CD4-positive, CD25-positive, alpha-beta regulatory T cell (primary cell): ENCODE measurements around the gene RASSF10. TPM values are rescaled to one million over a fixed set of nuclear protein-coding genes. Genes with fewer than 3 reads are reported as not detected.

ENCODE experiments used
- ATAC-seq, 2 donors: fragments of 150-1000 bp; cut with Tn5 transposase; one replicate each; pipeline ENCODE4 v1.10.0; 2021; ENCODE audit warnings: low read depth in 2 of 2, moderate number of reproducible peaks in 2 of 2, moderate library complexity in 1 of 2
- DNase-seq, 3 donors: peaks; one replicate each; pipeline versions ENCODE4 v3.0.0 to v3.0.0-alpha.2; 2012 to 2022; ENCODE audit warnings: mixed read lengths in 1 of 3
- H3K27ac ChIP-seq: one replicate; pipeline ENCODE4 v1.7.0; 2013; ENCODE audit warnings: mild to moderate bottlenecking, low read length; ENCODE audit not compliant: insufficient read depth, poor library complexity, severe bottlenecking
- H3K27me3 ChIP-seq: one replicate; pipeline ENCODE4 v1.7.0; 2013; ENCODE audit warnings: low read length; ENCODE audit not compliant: control insufficient read depth, insufficient read depth
- H3K36me3 ChIP-seq: one replicate; pipeline ENCODE4 v1.7.0; 2013; ENCODE audit warnings: mild to moderate bottlenecking, low read length, moderate library complexity; ENCODE audit not compliant: control insufficient read depth, insufficient read depth
- H3K4me1 ChIP-seq: 2 replicates; pipeline ENCODE4 v1.7.0; 2013; ENCODE audit warnings: mild to moderate bottlenecking, low read length; ENCODE audit not compliant: insufficient read depth, control insufficient read depth, poor library complexity, severe bottlenecking
- H3K4me3 ChIP-seq: one replicate; pipeline ENCODE4 v1.7.0; 2013; ENCODE audit warnings: low read depth, mild to moderate bottlenecking, low read length, moderate library complexity
- H3K9me3 ChIP-seq, 2 experiments: 1 replicate in 1 of 2; 2 replicates in 1 of 2; pipeline ENCODE4 v1.7.0; 2013; ENCODE audit warnings: low read length in 2 of 2, mild to moderate bottlenecking in 1 of 2, moderate library complexity in 1 of 2; ENCODE audit not compliant: control insufficient read depth in 2 of 2
- H3K27ac Mint-ChIP-seq, 3 donors: one replicate each; pipeline ENCODE4 v1.8.0; 2020 to 2022; ENCODE audit warnings: mild to moderate bottlenecking in 3 of 3, mixed read lengths in 3 of 3, moderate library complexity in 2 of 3
- H3K27me3 Mint-ChIP-seq: one replicate; pipeline ENCODE4 v1.8.0; 2022; ENCODE audit warnings: mild to moderate bottlenecking, mixed read lengths
- H3K36me3 Mint-ChIP-seq: one replicate; pipeline ENCODE4 v1.8.0; 2020; ENCODE audit warnings: mixed read lengths
- H3K4me1 Mint-ChIP-seq, 4 donors: one replicate each; pipeline ENCODE4 v1.8.0; 2020 to 2022; ENCODE audit warnings: mixed read lengths in 4 of 4, mild to moderate bottlenecking in 1 of 4
- H3K4me3 Mint-ChIP-seq, 4 donors: one replicate each; pipeline ENCODE4 v1.8.0; 2020 to 2022; ENCODE audit warnings: mild to moderate bottlenecking in 4 of 4, mixed read lengths in 4 of 4, moderate library complexity in 3 of 4
- H3K9me3 Mint-ChIP-seq, 7 donors: one replicate each; pipeline ENCODE4 v1.8.0; 2020 to 2022; ENCODE audit warnings: mixed read lengths in 7 of 7, mild to moderate bottlenecking in 3 of 7, moderate library complexity in 2 of 7
- polyA plus RNA-seq, 4 donors: library from polyadenylated mRNA; unstranded; fragments of 300-500 nt; fragmentation: Illumina TruSeq; gene quantifications; one replicate each; pipeline ENCODE4 v1.2.3, GENCODE V29; 2021
- total RNA-seq: library from RNA; stranded (reverse); gene quantifications from one replicate; pipeline ENCODE4 v1.2.3, GENCODE V29; 2022

RASSF10 gene
- total and polyA plus RNA-seq, 5 donors from 2014 or later, result not detected

DNA sequence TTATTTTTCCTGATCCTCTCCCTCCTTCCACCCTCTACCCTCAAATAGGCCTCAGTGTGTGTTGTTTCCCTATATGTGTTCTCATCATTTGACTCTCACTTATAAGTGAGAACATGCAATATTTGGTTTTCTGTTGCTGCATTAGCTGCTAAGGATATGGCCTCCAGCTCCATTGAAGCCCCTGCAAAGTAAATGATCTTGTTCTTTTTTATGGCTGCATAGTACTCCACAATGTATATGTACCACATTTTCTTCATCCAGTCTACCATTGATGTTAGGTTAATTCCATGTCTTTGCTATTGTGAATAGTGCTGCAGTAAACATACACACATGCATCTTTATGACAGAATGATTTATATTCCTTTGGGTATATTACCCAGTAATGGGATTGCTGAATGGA is 13.3 kb upstream of the RASSF10 start:
- peaks cover 0 to 2% (median 0%) of the 10 kb centered on the region in 7 donors for H3K9me3 Mint-ChIP-seq
- DNase-seq (no peak), ATAC-seq (no peak)
- no peaks in the 10 kb centered on the region for H3K36me3 Mint-ChIP-seq
- no peaks in the 10 kb centered on the region for H3K9me3 ChIP-seq
- no peak overlapping the region for H3K4me3 ChIP-seq
- no peaks in the 10 kb centered on the region for H3K4me1 Mint-ChIP-seq
- no peak overlapping the region for H3K27ac Mint-ChIP-seq
- no peaks in the 10 kb centered on the region for H3K4me1 ChIP-seq
- no peaks in the 10 kb centered on the region for H3K27me3 ChIP-seq
- peaks cover 25% of the 10 kb centered on the region for H3K27me3 Mint-ChIP-seq
- no peak overlapping the region for H3K27ac ChIP-seq
- no peaks in the 10 kb centered on the region for H3K36me3 ChIP-seq
- H3K4me3 Mint-ChIP-seq, result no peak overlapping the region

DNA sequence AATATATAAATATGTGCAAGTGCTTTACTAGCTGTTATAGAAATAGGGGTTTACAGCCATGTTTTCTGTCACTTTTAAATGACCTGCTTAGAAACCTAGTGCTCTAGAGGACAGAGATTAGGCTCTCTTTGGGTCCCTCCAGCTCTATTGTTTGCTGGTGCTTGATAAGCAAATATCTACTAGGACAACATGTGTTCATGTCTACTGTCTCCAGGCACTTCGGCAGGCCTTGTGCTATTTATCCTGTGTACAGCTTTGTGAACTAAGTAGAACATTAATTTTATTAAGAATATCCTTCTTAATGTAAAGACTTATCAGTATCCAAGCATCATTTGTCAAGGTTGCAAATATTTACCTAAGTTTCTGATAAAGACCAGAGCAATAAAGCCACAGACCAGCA is 11.9 kb upstream of the RASSF10 start:
- no peak overlapping the region for H3K4me3 ChIP-seq
- Mint-ChIP-seq H3K4me3 (no peak overlapping the region), H3K9me3 (peaks cover 0 to 2% (median 0%) of the 10 kb centered on the region in 7 donors), H3K27ac (no peak overlapping the region), H3K36me3 (no peaks in the 10 kb centered on the region), H3K27me3 (peaks cover 25% of the 10 kb centered on the region), H3K4me1 (no peaks in the 10 kb centered on the region)
- no peaks in the 10 kb centered on the region for H3K36me3 ChIP-seq
- no peaks in the 10 kb centered on the region for H3K27me3 ChIP-seq
- no peaks in the 10 kb centered on the region for H3K9me3 ChIP-seq
- no peaks in the 10 kb centered on the region for H3K4me1 ChIP-seq
- no peak for ATAC-seq
- no peak for DNase-seq
- H3K27ac ChIP-seq, result no peak overlapping the region

DNA sequence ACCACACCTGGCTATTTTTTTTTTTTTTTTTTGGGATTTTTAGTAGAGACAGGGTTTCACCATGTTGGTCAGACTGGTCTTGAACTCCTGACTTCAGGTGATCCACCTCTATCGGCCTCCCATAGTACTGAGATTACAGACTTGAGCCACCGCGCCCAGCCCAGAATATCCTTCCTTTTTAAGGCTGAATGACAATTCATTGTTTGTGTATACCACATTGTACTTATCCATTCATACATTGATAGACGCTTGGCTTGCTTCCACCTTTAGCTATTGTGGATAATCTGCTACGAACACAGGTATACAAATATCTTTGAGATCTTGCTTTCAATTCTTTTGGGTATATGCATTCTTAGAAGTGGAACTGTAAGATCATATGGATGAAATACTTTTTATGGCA is 10.8 kb upstream of the RASSF10 start:
- no peak overlapping the region for H3K27ac ChIP-seq
- peaks cover 27% of the 10 kb centered on the region for H3K27me3 Mint-ChIP-seq
- ATAC-seq (no peak), DNase-seq (no peak)
- no peaks in the 10 kb centered on the region for H3K4me1 ChIP-seq
- H3K27ac Mint-ChIP-seq, result no peak overlapping the region
- H3K36me3 ChIP-seq, result no peaks in the 10 kb centered on the region
- peaks cover 0 to 3% (median 0%) of the 10 kb centered on the region in 7 donors for H3K9me3 Mint-ChIP-seq
- no peak overlapping the region for H3K4me3 ChIP-seq
- H3K4me3 Mint-ChIP-seq, result no peak overlapping the region
- H3K4me1 Mint-ChIP-seq, result no peaks in the 10 kb centered on the region
- no peaks in the 10 kb centered on the region for H3K27me3 ChIP-seq
- H3K9me3 ChIP-seq, result no peaks in the 10 kb centered on the region
- H3K36me3 Mint-ChIP-seq, result no peaks in the 10 kb centered on the region

DNA sequence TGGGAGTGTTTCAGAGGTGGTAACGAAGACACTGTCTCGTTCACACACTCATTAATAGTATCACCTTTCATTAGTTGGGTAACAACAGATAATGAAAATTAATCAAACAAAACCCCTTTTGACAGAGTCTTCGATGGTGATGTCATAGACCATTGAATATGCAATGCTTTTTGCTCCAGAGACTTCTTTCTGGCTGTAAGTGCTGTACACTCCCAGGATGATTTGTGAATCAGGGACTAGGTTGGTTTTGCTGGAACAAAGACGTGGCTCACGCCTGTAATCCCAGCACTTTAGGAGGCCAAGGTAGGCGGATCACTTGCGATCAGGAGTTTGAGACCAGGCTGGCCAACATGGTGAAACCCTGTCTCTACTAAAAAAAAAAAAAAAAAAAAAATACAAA is 9.5 kb upstream of the RASSF10 start:
- DNase-seq (no peak), ATAC-seq (no peak)
- H3K4me1 ChIP-seq, result no peaks in the 10 kb centered on the region
- no peaks in the 10 kb centered on the region for H3K9me3 ChIP-seq
- peaks cover 20% of the 10 kb centered on the region for H3K27me3 Mint-ChIP-seq
- no peaks in the 10 kb centered on the region for H3K36me3 Mint-ChIP-seq
- no peak overlapping the region for H3K27ac Mint-ChIP-seq
- H3K36me3 ChIP-seq, result no peaks in the 10 kb centered on the region
- H3K9me3 Mint-ChIP-seq, result peaks cover 0 to 1% (median 0%) of the 10 kb centered on the region in 7 donors
- no peak overlapping the region for H3K4me3 Mint-ChIP-seq
- H3K27ac ChIP-seq, result no peak overlapping the region
- peaks cover 3% of the 10 kb centered on the region for H3K27me3 ChIP-seq
- no peak overlapping the region for H3K4me3 ChIP-seq
- H3K4me1 Mint-ChIP-seq, result no peaks in the 10 kb centered on the region

DNA sequence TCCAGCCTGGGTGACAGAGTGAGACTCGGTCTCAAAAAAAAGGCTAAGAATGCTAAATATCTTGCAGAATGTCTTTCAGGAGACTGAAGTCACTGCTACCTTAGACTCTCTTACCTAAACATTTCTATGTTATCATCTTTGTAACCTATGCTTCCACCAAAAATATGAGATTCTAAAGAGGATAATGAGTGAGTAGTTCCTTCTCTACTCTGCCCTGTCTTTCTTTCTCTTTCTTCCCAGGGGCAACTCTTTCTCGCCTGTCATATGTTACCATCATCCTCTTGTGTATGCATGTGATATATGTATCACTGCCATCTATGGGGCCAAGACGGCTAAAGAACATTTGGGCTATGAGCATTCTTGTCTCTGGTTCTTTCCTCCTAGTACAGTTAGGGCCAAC is 9.0 kb upstream of the RASSF10 start:
- Mint-ChIP-seq H3K27me3 (peaks cover 20% of the 10 kb centered on the region), H3K9me3 (peaks cover 0 to 1% (median 0%) of the 10 kb centered on the region in 7 donors), H3K36me3 (no peaks in the 10 kb centered on the region)

DNA sequence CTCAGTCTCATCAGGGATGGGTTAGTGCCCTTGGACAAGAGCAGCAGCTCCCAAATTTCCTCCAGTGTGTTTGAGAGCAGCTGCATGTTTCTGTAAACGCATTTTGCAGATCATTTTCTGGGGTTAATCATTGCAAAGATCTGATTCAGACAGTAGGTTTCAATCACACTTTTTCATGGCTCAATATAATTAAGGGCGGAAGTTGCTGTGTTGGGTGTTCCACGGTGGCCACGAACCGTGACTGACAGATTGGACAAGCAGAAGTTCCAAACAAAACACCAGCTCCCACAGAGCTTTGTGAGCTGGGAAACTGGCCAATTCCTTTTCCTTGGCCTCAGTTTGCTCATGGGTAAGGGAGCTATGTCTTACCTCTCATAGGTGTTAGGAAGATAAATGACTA is 8.4 kb upstream of the RASSF10 start:
- H3K9me3 ChIP-seq, result no peaks in the 10 kb centered on the region
- no peak overlapping the region for H3K27ac ChIP-seq
- Mint-ChIP-seq H3K27me3 (peaks cover 20% of the 10 kb centered on the region), H3K9me3 (peaks cover 0 to 1% (median 0%) of the 10 kb centered on the region in 7 donors), H3K36me3 (no peaks in the 10 kb centered on the region), H3K4me3 (no peak overlapping the region), H3K27ac (no peak overlapping the region), H3K4me1 (no peaks in the 10 kb centered on the region)
- H3K36me3 ChIP-seq, result no peaks in the 10 kb centered on the region
- no peaks in the 10 kb centered on the region for H3K4me1 ChIP-seq
- no peak for ATAC-seq
- no peak overlapping the region for H3K4me3 ChIP-seq
- no peak for DNase-seq
- H3K27me3 ChIP-seq, result peaks cover 5% of the 10 kb centered on the region

More for the DNA sequence above, 9.0 kb upstream of the RASSF10 start:
- Histone ChIP-seq H3K9me3 (no peaks in the 10 kb centered on the region), H3K27me3 (peaks cover 3% of the 10 kb centered on the region), H3K36me3 (no peaks in the 10 kb centered on the region), H3K27ac (no peak overlapping the region), H3K4me1 (no peaks in the 10 kb centered on the region), H3K4me3 (no peak overlapping the region)
- no peak overlapping the region for H3K4me3 Mint-ChIP-seq
- ATAC-seq (no peak), DNase-seq (no peak)
- no peak overlapping the region for H3K27ac Mint-ChIP-seq
- no peaks in the 10 kb centered on the region for H3K4me1 Mint-ChIP-seq

DNA sequence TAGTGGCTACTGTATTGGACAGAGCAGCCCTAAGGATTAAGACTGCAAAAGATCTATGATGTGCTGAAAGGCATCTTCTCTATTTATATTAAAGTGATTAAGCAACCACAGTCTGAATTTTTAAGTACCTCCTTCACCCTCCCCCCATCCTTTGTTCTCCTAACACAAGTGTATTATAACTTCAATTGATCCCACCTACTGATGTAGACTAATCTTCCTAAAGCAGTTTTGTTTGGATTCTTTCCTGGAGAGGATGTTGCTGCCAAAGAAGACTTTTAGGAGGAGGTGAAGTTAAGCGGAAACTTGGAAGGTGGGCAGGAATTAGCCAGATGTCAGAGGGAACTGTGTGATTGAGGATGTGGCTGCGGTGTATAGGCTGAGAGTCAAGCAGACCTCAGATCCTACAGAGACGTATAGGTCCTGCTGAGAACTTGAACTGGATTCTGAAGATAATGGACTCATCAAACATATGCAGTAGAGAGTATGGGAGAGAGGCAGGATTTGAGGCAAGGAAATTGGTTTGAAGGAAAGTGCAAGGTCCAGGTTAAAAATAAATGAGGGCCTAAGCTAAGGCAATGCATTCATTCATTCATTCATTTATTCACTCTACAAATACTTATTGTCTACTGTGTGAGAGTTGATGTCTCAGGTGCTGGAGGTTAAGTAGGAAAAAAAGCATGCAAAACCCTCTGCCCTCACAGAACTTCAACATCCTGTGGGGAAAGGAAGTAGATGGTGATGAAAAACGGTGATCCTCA is 5.2 kb upstream of the RASSF10 start:
- H3K36me3 Mint-ChIP-seq, result no peaks in the 10 kb centered on the region
- H3K27me3 Mint-ChIP-seq, result peaks cover 38% of the 10 kb centered on the region
- Histone ChIP-seq H3K4me1 (no peaks in the 10 kb centered on the region), H3K9me3 (no peaks in the 10 kb centered on the region), H3K27ac (no peak overlapping the region), H3K36me3 (no peaks in the 10 kb centered on the region), H3K27me3 (peaks cover 11% of the 10 kb centered on the region), H3K4me3 (no peak overlapping the region)
- no peak overlapping the region for H3K27ac Mint-ChIP-seq
- DNase-seq (no peak), ATAC-seq (no peak)
- H3K4me1 Mint-ChIP-seq, result no peaks in the 10 kb centered on the region
- H3K4me3 Mint-ChIP-seq, result no peak overlapping the region
- peaks cover 0 to 1% (median 0%) of the 10 kb centered on the region in 7 donors for H3K9me3 Mint-ChIP-seq
